Activated CD4-positive, alpha-beta memory T cell treated with anti-CD3 and anti-CD28 coated beads for 36 hours (primary cell): ENCODE data around the gene ZNF532. TPM values are rescaled to one million over a fixed set of nuclear protein-coding genes. Genes with fewer than 3 reads are reported as not detected.

Source experiments
- CTCF ChIA-PET: fragments of 350-600 bp; sonication (Branson Sonifier 250); formaldehyde crosslinking; loops from one replicate; lab custom pipeline; 2021; ENCODE audit warnings: antibody characterized with exemption, inconsistent platforms; lab: Charles Lee
- POLR2A ChIA-PET: fragments of 350-600 bp; sonication (Branson Sonifier 250); formaldehyde crosslinking; loops from one replicate; lab custom pipeline; 2021; ENCODE audit warnings: antibody characterized with exemption; lab: Charles Lee
- DNase-seq: peaks from one replicate; pipeline ENCODE4 v3.0.0-alpha.2; 2020
- H3K27ac Mint-ChIP-seq: one replicate; pipeline ENCODE4 v1.8.0; 2021; ENCODE audit warnings: mixed read lengths
- H3K27me3 Mint-ChIP-seq: one replicate; pipeline ENCODE4 v1.8.0; 2021; ENCODE audit warnings: mixed read lengths
- H3K36me3 Mint-ChIP-seq: one replicate; pipeline ENCODE4 v1.8.0; 2021; ENCODE audit warnings: mixed read lengths
- H3K4me1 Mint-ChIP-seq: one replicate; pipeline ENCODE4 v1.8.0; 2021; ENCODE audit warnings: low read depth, mixed read lengths
- H3K4me3 Mint-ChIP-seq: one replicate; pipeline ENCODE4 v1.8.0; 2021; ENCODE audit warnings: mild to moderate bottlenecking, mixed read lengths
- H3K9me3 Mint-ChIP-seq: one replicate; pipeline ENCODE4 v1.8.0; 2021; ENCODE audit warnings: mixed read lengths
- intact Hi-C: fragments of 100-400 bp; cut with micrococcal nuclease; formaldehyde crosslinking; loops from one replicate; pipeline ENCODE4 v1.15.1; 2023
- total RNA-seq, 2 experiments: library from RNA; stranded (reverse); gene quantifications; one replicate each; pipeline ENCODE4 v1.2.3, GENCODE V29; 2021

ZNF532 gene
- total RNA-seq, 2 experiments from 2014 or later, result 5.5 to 5.7 TPM

DNA sequence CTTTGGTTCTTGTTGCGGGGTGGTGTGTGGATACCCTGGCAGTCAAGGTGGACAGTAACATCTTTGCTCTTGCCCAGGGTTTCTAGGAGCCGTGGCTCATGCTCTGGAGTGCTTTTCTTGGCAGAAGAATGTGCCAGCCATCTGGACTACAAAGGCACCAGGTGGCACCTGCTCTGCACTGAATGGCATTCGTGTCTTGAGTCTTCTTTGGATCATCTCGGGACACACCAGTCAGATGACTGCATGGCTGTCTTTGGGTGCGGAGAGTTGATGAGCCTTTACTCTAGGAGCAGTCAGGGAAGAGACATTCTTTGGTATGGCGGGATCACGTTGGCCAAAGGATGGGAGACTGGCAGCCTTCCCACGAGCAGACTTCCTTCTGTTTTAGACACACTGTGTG is 170.9 kb downstream of the ZNF532 start:
- intact Hi-C loops, result loop anchor here (10.0 kb wide), 1 partner anchor 919 kb away; no protein-coding TSS in a partner anchor
- H3K36me3 Mint-ChIP-seq, result no peaks in the 10 kb centered on the region
- H3K4me3 Mint-ChIP-seq, result no peak overlapping the region
- POLR2A ChIA-PET, result no interaction called here
- H3K9me3 Mint-ChIP-seq, result peaks cover 14% of the 10 kb centered on the region
- peaks cover 8% of the 10 kb centered on the region for H3K27me3 Mint-ChIP-seq
- no peak overlapping the region for H3K27ac Mint-ChIP-seq
- CTCF ChIA-PET, result no interaction called here
- peaks cover 19% of the 10 kb centered on the region for H3K4me1 Mint-ChIP-seq
- DNase-seq, result no peak

Other genes starting within 250 kb of the ZNF532 start
- gene ALPK2, start 235.8 kb upstream of the ZNF532 start, total RNA-seq, result 1 to 10 TPM; 3.4 to 3.6 TPM
- gene MALT1, start 193.4 kb upstream of the ZNF532 start, total RNA-seq, result 10 to 100 TPM; 42.5 to 44.3 TPM